ENCODE results near the gene TLR10.
A peak's percentile ranks its signal among the peaks of the same experiment; 100 is the strongest.

TLR10 gene

DNA sequence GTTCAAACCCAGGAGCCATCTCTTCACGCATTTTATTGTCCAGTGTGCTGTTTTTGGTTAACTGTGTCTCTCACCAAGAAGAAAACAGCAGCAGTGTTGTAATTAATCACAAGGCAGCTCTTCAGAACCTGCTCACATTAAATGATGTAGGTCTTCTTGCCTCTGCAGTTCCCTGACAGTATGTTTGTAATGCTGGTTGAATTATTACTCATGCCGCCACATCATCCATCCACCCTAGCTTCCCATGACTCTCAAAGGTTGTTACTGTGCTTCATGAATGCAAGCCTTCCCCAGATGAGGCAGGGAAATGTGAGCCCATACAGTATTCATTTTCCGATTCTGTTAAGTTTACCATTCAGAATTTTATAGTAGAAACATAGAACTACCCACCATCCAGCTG lies 17.4 kb downstream of the TLR10 start:
- no peak overlapping the region for H3K4me3 ChIP-seq (ENCODE audit: low read depth, low read length)
- DNase-seq (ENCODE audit: low read depth): no peak
- TF ChIP-seq MYC (IDR thresholded peaks at IDR 0.05; ENCODE audit: low read depth, low read length) (no peak), POLR2A (IDR thresholded peaks at IDR 0.05; ENCODE audit: extremely low read depth, insufficient read length) (no peak), CTCF (IDR thresholded peaks at IDR 0.05; ENCODE audit: low read depth, low read length) (no peak), MAX (IDR thresholded peaks at IDR 0.05; ENCODE audit: low read depth, low read length) (no peak)

GRCh38 chr4:38764277-38764676 lies 18.5 kb downstream of the TLR10 start:
- TF ChIP-seq MAX (IDR thresholded peaks at IDR 0.05; ENCODE audit: low read depth, low read length): no peak
- no peak for TF ChIP-seq POLR2A (IDR thresholded peaks at IDR 0.05; ENCODE audit: extremely low read depth, insufficient read length)
- no peak for TF ChIP-seq MYC (IDR thresholded peaks at IDR 0.05; ENCODE audit: low read depth, low read length)
- TF ChIP-seq CTCF (IDR thresholded peaks at IDR 0.05; ENCODE audit: low read depth, low read length): no peak
- no peak for DNase-seq (ENCODE audit: low read depth)

GRCh38 chr4:38762560-38762959 lies 20.2 kb downstream of the TLR10 start:
- TF ChIP-seq MYC (IDR thresholded peaks at IDR 0.05; ENCODE audit: low read depth, low read length) (no peak), CTCF (IDR thresholded peaks at IDR 0.05; ENCODE audit: low read depth, low read length) (no peak), MAX (IDR thresholded peaks at IDR 0.05; ENCODE audit: low read depth, low read length) (no peak), POLR2A (IDR thresholded peaks at IDR 0.05; ENCODE audit: extremely low read depth, insufficient read length) (no peak)
- peak; percentile 20 for DNase-seq (ENCODE audit: low read depth)
- H3K4me3 ChIP-seq (ENCODE audit: low read depth, low read length): no peak overlapping the region

More at GRCh38 chr4:38764277-38764676, 18.5 kb downstream of the TLR10 start:
- H3K4me3 ChIP-seq (ENCODE audit: low read depth, low read length): no peak overlapping the region

DNA sequence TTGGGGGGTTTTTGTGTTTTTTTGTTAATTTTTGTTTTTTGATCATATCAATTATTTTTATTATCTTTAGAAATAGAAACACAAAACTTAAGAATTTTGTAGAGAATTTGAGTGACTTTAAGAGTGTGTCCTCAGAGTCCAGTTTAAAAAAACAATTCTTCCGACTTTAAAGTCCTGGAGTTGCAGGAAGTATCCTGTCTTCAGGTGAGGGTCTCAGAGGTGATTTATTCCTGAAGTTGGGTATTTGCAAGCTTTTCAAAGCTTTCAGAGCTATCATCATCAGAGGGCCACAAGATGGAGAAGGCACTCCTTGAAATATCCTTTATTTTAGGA lies 23.0 kb downstream of the TLR10 start:
- TF ChIP-seq MYC (IDR thresholded peaks at IDR 0.05; ENCODE audit: low read depth, low read length) (no peak), POLR2A (IDR thresholded peaks at IDR 0.05; ENCODE audit: extremely low read depth, insufficient read length) (no peak), CTCF (IDR thresholded peaks at IDR 0.05; ENCODE audit: low read depth, low read length) (no peak), MAX (IDR thresholded peaks at IDR 0.05; ENCODE audit: low read depth, low read length) (no peak)
- DNase-seq (ENCODE audit: low read depth): no peak
- H3K4me3 ChIP-seq (ENCODE audit: low read depth, low read length): no peak overlapping the region

GRCh38 chr4:38759113-38759789 lies 23.5 kb downstream of the TLR10 start:
- no peak for TF ChIP-seq MAX (IDR thresholded peaks at IDR 0.05; ENCODE audit: low read depth, low read length)
- peak; percentile 68 for TF ChIP-seq CTCF (IDR thresholded peaks at IDR 0.05; ENCODE audit: low read depth, low read length)
- TF ChIP-seq MYC (IDR thresholded peaks at IDR 0.05; ENCODE audit: low read depth, low read length): 0 out of 2 replicates have a peak, but pooled peaks have one; percentile 29
- DNase-seq (ENCODE audit: low read depth): peak; percentile 84
- no peak overlapping the region for H3K4me3 ChIP-seq (ENCODE audit: low read depth, low read length)

All from NB4 (cell line).